Endometrial microvascular endothelial cells (primary cell): ENCODE data around the gene FBRSL1. TPM values are rescaled to one million over a fixed set of nuclear protein-coding genes. Genes with fewer than 3 reads are reported as not detected.
"Not testable (repeated sequence)": the region's sequence is repeated elsewhere in the genome, so short reads cannot be mapped to it uniquely, and the experiment has no call there.

Experiments used
- in situ Hi-C: cut with HindIII; loops from 2 replicates; pipeline ENCODE4 v1.10.0; 2017; ENCODE audit warnings: low sequenced_read_pairs, low pct_unique_long_range_greater_than_20kb; ENCODE audit errors: inconsistent ontology term
- total RNA-seq: library from RNA; depleted of rRNA; stranded (reverse); fragments of >200 nt; gene quantifications from one replicate; pipeline ENCODE4 v1.2.3, GENCODE V29; 2015; ENCODE audit errors: inconsistent ontology term

Gene FBRSL1
- total RNA-seq, 1 donor from 2014 or later: 8.3 TPM

DNA sequence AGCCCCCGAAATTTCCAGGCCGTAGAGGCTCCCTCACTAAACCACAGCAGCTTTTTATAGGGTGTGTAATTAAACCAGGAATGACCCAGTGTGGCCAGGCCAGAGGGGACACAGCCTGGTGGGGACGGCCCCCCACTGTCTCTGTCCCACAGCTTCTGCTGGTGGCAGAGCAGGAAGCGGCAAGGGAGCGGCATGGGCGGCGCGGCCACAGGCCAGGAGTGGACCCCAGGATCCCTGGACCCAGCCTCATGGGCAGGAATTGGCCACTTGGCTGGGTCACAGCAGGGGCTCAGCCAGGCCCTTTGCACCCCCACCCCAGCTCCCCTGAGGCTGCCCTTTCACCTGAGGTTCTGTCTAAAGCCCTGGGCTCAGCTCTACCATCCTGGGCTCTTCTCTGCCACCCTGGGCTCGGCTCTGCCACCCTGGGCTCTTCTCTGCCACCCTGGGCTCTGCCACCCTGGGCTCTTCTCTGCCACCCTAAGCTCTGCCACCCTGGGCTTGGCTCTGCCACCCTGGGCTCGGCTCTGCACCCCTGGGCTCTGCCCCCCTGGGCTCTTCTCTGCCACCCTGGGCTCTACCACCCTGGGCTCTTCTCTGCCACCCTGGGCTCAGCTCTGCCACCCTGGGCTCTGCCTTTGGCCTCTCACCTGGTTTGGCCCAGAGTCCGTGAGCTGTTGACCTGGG lies 39.3 kb downstream of the FBRSL1 start:
- in situ Hi-C loops: no loop called here

DNA sequence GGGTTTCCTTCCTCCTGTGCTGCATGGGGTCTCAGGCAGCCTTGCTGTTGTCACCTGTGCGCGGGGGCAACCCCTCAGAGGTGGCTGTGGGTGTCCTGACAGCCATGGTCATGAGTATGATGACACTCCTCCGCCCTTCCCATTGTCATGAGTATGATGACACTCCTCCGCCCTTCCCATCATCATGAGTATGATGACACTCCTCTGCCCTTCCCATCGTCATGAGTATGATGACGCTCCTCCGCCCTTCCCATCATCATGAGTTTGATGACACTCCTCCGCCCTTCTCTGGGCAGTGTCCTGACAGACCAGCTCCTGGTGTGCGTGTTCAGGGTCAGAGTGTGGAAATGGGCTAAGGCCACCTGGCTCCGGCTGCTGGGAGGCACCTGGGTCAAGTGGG lies 40.0 kb downstream of the FBRSL1 start:
- in situ Hi-C loops: no loop called here

- in situ Hi-C loops: no loop called here
Measured at GRCh38 chr12:132530447-132530846, 40.5 kb downstream of the FBRSL1 start.

GRCh38 chr12:132530851-132531250 lies 40.9 kb downstream of the FBRSL1 start:
- in situ Hi-C loops: no loop called here

DNA sequence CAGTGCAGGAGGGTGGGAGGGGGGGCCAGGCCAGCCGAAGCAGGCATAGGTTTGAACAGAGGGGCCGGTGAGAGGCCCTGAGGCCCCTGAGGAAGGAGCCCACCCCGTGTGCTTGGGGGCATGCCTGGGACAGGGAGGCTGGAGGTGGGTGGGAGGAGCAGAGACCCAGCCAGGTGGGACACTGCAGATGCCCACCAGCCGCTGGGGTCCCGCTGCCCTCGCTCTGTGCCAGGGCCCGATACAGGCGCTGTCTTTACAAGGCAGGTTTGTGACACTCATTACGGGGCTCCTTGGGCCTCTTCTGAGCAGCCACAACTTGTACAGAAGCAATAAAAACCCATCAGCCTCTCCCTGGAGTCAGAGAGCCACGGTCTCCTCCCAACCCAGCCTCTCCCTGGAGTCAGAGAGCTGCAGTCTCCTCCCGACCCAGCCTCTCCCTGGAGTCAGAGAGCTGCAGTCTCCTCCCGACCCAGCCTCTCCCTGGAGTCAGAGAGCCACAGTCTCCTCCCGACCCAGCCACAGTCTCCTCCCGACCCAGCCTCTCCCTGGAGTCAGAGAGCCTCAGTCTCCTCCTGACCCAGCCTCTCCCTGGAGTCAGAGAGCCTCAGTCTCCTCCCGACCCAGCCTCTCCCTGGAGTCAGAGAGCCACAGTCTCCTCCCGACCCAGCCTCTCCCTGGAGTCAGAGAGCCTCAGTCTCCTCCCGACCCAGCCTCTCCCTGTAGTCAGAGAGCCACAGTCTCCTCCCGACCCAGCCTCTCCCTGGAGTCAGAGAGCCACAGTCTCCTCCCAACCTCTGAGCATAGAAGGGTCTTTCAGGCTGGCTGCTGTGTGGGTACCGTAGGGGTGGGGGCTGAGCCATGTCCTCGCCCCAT lies 43.0 kb downstream of the FBRSL1 start:
- in situ Hi-C loops: not testable (repeated sequence)

DNA sequence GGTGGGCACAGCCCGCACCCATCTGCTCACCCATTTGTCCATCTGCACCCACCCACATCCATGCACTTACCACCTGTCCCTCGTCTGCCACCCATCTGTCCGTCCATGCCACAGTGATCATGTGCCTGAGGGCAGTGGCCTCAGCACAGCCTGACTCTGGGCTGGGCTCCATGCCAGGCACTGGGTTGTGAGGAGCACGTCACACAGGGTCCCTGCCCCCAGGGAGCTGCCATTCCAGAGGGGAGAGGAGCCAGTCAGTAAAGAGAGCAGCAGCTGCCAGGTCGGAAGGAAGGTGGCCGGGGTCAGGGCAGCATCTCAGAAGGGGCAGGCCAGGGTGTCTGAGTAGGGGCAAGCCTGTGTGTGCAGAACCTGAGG lies 43.6 kb downstream of the FBRSL1 start:
- in situ Hi-C loops: no loop called here

DNA sequence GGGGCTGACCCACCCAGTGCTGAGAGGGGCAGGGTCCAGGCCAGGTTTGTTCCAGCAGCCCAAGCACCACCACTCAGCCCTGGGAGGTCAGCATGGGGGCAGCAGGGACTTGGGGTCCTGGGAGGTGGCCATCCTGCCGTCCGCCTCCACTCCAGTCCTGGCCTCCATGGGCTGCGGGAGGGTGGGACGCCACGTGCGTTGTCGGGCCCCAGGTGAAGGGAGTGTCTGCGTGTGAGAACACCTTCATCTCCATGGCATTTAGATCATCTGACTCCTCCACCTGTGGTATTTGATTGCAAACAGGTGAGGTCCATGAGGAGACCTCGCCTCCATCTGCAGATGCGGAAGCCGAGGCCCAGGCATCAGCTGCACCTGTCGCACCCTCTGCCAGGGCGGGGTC lies 44.1 kb downstream of the FBRSL1 start:
- in situ Hi-C loops: no loop called here

DNA sequence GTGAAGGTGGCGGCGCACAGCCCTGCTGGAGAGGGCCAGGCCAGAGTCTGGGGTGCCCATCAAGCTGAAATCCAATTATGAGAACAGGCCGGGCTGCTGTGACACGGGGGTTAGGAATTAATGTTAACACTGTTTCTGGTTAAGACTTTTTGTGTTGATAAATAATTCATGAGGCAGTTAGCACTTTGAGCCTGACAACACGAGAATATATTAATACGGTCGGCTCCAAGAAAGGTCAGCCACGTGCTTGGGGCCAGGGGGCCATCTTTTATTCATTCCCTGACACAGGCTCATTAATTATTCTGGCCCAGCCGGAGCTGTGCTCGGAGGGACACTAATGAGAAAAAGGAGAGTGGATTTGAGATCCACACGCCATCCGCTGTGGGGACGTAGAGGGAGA lies 45.1 kb downstream of the FBRSL1 start:
- in situ Hi-C loops: no loop called here

DNA sequence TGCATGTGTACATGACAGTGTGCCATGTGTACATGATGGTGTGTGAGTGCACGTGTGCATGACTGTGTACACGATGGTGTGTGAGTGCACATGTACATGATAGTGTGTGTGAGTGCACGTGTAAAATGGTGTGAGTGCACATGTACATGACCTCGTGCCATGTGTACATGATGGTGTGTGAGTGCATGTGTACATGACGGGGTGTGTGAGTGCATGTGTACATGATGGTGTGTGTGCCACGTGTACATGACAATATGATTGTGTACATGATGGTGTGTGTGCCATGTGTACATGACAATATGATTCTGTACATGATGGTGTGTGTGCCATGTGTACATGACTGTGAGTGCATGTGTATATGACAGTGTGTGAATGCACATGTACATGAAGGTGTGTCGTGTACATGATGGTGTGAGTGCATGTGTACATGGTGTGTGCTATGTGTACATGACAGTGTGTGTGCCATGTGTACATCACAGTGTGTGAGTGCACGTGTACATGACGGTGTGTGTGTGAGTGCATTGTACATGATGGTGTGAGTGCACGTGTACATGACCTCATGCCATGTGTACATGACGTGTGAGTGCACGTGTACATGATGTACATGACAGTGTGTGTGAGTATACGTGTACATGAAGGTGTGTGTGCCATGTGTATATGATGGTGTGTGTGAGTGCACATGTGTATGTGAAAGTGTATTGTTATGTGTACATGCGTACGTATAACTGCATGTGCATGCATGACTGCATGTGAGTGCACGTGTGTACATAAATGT lies 46.3 kb downstream of the FBRSL1 start:
- in situ Hi-C loops: no loop called here

DNA sequence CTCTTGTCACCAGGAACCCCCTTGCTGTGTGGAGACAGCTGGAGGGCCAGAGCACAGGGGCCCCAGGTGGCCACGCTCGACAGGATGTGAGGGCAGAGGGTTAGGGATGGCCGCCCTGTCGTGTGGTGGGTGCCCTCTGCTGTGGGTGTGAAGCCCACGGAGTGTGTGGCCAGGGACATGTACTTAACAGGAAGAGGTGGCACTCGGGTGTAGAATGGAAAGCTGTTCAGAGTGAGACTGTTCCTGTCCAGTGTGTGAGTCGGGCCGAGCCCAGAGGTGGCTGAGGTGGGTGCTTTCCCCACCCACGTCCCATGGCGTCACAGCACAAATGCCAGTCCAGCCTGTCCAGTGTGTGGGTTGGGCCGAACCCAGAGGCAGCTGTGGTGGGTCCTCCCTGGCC lies 47.1 kb downstream of the FBRSL1 start:
- in situ Hi-C loops: no loop called here

- in situ Hi-C loops: no loop called here
Measured at GRCh38 chr12:132537836-132538662, 48.1 kb downstream of the FBRSL1 start.

DNA sequence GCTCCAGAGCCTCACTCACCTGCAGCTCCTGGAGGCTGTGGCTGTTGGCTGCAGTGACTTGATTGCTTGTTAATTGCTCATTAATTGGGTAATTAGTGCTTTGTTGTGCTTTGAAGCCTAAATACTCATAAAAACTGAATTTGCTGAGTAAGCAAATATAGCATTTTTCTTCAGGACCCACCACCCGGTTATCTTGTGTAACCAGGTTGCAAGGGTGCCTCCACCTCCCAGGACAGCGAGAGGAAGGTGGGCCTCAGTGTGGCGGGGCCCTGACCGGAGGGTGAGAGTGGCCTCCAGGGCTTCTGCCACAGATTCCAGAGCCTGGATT lies 48.7 kb downstream of the FBRSL1 start:
- in situ Hi-C loops: no loop called here

GRCh38 chr12:132539016-132539773 lies 49.2 kb downstream of the FBRSL1 start:
- in situ Hi-C loops: no loop called here

GRCh38 chr12:132540436-132540835 lies 50.5 kb downstream of the FBRSL1 start:
- in situ Hi-C loops: no loop called here

DNA sequence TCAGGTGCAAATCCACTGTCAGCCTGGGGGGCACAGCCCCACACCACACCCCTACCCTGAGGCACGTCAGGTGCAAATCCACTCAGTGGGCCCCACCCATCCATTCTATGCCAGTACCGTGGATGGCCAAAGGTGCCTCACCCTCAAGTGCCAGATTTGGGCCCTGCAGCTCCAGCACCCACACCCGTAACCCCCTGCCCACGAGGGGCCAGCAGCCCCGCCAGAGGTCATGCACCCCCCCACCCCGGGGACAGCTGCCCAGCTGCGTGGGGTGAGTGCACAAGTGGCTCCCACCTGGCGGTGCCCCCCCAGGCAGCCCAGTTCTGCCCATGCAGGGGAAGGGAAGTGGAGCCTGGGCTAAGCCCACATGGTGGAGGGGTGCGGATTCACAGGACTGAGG lies 51.2 kb downstream of the FBRSL1 start:
- in situ Hi-C loops: no loop called here

- in situ Hi-C loops: no loop called here
Measured at GRCh38 chr12:132541996-132542395, 52.0 kb downstream of the FBRSL1 start.

- in situ Hi-C loops: no loop called here
Measured at GRCh38 chr12:132542661-132543060, 52.7 kb downstream of the FBRSL1 start.

GRCh38 chr12:132543298-132544079 lies 53.5 kb downstream of the FBRSL1 start:
- in situ Hi-C loops: no loop called here
